NCI-H748 treated with DMSO at 0.1 percent for 48 hours (cell line): Measurements from ENCODE around the gene FOXO3B.
A peak's percentile ranks its signal among the peaks of the same experiment; 100 is the strongest.
"Not testable (repeated sequence)": the region's sequence is repeated elsewhere in the genome, so short reads cannot be mapped to it uniquely, and the experiment has no call there.

Experiments used
- DNase-seq: peaks from one replicate; lab custom pipeline; 2025; lab: John Stamatoyannopoulos, UW

FOXO3B gene

DNA sequence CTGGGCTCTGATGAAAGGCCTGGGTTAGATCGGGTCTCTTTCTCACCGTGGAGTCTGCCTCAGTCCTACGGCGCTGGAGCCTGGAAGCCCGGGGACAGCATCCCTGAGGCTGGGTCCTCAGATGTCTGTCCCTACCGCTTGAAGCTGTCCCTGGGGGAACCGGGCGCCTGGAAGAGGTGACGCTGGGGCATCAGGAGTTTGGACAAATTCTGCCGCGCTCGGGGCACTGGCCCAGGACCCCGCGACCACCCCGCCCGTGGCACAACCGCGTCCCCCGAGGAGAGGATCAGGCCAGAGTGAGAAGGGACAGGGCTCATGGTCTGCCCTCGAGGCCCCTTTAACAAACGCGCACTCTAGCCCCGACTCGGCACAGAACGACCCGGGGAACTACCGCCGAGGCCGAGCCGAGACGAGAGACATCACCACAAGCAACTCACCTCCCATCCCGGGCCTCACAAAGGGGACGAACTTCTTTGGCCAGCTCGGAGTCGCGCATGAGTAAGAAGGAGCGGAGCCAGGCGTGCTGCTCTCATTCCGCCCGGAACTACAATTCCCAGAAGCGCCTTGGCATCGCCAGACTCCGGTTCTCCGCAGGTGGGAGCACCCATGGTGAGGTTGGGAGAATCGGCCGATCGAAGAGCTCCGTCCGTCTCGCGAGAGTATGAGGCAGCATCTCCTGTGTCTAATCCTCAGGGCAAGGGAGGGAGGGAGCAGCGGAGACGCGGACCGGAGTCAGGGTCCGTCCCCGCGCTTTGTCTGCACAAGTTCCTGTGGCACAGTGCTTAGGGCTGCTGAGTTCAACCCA is at the start of gene FOXO3B:
Gene FOXO3B (minus strand): TSS at position 548 of the 805 bp plus-strand sequence. CDS start 663 bp downstream, outside the sequence.
- DNase-seq = peak; percentile 44

DNA sequence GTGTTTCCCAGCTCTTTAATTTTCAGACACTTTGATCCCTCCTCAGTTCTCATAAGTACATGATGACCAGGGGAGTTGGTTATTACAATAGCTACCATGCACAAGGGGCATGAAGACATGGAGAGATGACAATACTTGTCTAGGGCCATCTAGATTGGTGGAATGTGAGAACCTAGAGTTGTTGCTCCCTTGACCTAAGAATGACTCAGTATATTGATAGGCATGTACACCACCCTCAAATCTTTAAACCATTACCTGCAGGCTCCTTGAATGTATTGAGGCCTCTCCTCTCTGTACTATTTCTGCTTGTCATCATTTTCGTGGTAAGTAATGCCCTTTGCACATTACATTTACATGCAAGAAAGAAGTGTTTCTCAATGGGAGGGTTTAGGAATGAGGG is 41.4 kb upstream of the FOXO3B start:
- DNase-seq = not testable (repeated sequence)

DNA sequence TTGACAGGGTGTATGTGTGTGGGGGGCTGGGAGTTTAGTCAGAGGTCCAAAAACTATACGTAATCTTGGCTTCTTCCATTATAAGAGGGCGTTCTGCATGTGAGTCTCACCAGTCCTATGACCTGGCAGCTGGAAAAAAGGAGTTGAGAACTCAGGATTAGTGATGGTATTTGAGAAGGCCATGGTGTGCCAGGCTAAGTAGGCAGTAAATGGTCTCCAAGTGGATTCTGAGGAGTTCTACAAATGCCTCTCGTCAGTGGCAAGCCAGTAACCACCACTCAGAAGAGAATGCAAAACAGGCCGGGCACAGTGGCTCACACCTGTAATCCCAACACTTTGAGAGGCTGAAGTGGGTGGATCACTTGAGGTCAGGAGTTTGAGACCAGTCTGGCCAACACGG is 40.5 kb upstream of the FOXO3B start:
- not testable (repeated sequence) for DNase-seq

DNA sequence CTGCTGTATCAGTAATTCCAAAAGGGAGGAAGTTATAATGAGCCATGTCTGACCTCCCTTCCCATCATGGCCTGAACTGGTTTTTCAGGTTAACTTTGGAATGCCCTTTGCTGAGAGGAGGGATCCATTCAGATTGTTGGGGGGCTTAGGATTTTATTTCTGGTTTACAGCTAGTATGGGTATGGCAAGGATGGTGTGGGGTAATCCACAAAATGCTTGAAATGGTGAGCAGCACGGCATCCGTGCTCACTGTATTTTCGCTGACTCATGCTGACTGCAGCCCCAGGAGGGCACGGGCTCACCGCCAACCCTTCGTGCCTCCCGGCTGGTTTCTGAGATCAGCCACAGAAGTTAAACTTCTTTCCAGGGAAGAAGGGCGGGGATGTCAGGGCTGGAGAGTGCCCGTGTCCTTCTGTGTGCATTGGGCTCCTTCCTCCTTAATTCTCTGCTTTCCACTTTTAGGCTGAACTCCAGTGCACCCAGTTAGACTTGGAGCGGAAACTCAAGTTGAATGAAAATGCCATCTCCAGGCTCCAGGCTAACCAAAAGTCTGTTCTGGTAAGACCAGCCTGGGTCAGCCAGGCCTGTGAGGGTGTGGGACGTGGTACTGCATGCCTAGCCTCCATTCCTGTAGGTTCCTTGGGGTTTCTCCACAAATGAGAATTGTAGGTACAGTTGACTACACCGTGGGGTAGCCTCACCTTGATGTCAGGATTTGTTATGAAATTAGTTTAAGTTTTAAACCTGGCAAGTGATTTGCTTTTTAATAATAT is 39.8 kb upstream of the FOXO3B start:
- DNase-seq = not testable (repeated sequence)

DNA sequence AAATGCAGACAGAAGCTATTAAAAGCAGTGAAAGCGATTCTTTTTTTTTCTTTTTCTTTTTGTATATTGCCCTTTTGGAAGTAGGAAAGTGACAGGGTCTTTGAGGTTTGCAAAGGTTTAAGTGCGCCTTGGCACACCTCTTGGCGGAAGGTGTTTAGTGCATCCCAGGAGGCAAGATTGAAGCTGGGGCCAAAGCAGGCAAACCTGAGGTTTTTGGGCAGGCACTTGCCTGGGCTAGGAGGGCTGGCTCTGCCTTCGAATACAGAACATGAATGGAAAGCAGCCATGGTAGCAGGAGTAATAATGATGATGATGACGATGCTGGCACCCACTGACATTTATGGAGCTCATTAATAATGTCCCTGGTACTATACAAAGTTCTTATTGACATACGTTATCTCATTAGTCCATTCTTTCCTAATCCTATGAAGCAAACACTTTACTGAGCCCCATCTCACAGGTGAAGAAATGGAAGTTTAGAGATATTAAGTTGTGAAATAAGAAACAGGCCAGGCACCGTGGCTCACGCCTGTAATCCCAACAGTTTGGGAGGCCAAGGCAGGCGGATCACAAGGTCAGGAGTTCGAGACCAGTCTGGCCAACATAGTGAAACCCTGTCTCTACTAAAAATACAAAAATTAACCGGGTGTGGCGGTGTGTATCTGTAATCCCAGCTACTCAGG is 37.5 kb upstream of the FOXO3B start:
- DNase-seq = not testable (repeated sequence)

DNA sequence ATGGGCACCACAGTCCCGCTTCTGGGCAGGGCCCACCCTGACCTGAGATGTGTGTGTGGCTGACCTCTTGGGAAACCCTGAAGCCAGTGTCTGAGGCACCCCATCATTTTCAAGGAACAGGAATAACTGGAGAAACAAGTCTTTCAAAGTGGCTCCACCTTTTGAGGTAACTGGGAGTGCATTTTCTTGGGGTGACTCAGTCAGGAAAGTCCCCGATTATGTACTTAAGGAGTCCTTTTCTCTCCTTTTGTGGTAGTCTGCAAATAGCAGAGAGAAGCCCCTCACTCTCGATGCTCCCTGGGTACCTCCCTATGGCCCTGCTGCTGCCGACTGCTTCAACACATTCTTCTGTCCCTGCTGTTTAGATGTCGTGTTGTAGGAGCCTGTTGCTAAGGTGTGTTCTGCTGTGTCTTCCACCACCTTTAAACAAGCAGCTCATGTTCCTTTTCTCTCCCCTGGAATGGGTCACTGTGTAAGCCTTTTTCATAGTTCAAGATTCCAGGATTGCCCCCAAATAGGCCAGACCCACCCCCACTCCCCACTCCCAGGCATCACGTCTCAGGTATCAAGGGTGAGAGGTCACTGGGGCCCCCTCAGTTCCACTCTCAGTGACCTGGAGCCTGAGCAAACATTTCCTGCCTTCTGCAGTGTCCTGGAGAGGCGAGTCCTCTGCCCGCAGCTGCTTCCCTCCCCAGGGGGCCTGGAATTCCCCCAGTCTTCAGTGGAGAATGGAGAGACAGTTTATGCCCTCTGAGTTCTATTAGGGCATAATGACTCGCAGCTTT is 36.7 kb upstream of the FOXO3B start:
- not testable (repeated sequence) for DNase-seq

DNA sequence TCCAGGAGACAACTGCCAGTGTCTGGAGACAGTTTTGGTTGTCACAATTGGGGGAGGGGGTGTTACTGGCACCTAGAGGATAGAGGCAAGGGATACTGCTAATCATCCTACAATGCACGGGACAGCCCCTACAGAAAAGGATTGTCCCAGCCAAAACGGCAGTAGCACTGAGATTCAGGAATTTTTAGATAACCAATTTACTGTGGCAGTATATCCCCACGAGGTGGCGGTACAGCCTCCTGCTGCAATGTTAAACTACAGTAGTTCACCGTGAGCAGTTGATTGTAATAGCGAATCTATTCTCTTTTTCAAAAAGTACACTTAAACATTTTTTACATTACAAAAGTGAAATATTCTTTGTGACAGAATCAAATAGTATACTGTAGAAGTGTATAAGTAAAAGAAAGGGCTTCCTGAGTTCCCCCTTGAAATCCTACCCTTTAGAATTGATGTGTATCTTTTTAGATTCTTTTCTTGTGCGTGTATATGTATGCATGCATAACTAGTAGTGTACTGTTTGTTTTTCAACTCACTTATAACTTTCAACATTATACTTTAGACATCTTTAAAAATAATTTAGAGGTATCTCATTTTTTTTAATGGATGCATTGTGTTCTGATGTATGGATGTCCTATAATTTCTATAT is 30.4 kb upstream of the FOXO3B start:
- DNase-seq = peak; percentile 40

DNA sequence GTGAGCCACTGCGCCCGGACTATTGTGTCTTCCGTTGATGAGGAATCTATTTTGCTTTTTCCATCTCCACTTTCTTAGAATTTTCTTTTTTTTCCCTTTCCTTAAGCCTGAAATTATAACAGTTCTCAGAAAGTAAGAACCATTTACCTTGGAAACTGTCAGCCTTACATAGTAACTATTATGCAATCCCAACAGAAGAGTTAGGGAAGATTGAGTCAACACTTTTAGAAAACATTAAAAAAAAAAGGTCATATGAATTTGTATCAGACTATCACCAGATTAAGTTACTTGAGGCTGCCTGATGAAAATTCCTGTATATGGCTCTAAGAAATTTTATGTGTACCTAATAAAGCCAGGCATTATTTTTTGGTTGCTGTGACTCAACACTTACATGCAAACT is 26.1 kb upstream of the FOXO3B start:
- not testable (repeated sequence) for DNase-seq

DNA sequence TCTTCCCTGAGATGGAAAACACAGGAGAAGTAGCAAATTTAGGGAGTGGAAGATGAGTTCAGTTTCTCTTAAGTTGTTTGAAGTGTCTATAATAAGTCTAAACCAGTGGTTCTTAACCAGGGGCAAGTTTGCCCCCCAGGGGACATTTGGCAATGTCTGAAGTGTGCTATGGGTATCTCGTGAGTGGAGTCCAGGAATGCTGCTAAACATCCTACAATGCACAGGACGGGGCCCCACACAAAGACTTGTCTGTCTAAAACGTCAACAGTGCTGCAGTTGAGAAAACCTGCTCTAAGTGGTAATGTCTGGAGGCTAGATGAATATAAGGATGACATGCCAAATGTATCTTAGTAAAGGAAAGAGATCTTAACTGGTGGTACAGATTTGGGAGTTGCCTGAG is 23.8 kb upstream of the FOXO3B start:
- DNase-seq = not testable (repeated sequence)

DNA sequence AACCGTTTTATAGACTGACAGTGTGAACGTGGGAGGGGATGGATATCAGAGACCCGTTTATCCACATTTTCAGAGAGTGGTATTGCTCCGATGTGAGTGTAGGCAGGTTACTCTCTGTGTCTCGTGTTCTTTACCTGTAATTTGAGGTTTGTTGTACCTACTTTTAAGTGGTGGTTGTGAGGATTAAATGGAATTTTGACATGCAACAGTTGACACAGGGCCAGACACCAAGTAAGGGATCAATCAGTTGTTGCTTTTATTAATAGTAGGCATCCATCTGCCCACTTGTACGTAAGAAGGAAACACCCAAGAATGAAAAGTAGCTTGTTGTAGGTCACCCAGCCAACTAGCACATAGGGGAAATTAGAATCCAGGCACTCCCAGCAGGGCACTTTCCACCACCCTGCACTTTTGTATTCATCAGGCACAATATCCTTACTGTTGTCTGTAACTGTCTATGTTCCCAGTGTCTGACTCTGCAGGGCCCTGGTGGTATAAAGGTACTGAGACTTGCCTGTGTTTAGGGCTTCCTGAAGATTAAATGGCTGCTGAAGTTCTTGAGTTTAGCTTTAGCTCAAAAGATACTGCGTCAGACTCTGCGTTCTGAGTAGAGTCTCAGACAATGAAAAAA is 16.5 kb upstream of the FOXO3B start:
- DNase-seq = not testable (repeated sequence)

DNA sequence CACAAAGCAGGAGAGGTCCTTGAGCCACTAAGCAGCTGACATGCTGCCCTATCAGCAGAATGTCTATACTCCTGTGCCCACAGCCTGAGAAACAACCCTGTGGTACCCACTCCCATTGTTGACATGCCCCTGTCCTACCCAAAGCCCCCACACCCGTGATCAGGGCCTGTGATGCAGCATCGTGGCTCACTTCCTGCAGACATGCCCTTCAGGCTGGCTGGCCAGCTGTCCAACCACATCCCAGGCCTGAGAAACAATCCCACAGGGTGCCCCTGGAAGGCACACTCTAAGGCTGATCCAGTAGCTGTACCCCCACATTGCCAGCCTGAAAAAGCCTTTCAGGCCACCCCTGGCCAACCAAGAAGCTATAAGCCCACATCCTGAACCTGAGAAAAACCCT is 13.0 kb upstream of the FOXO3B start:
- not testable (repeated sequence) for DNase-seq

DNA sequence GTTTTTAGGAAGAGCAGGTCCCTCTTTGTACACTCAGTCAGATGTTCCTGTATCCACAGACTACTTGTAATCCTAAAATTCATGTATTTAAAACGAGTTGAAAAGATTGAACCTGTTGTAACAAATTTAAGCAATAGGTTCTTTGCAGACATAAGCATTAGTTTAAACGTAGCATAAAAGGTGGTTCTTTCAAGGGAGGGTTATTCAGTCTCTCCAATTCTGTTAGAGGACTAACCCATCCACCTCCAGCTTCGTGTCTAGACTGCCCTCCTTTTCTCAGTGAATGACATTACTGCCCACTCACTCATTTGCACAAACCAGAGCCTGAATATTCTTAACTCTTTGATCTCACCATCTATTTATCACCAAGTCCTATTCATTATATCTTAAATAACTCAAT is 554 bp upstream of the FOXO3B start:
- peak; percentile 5 for DNase-seq

DNA sequence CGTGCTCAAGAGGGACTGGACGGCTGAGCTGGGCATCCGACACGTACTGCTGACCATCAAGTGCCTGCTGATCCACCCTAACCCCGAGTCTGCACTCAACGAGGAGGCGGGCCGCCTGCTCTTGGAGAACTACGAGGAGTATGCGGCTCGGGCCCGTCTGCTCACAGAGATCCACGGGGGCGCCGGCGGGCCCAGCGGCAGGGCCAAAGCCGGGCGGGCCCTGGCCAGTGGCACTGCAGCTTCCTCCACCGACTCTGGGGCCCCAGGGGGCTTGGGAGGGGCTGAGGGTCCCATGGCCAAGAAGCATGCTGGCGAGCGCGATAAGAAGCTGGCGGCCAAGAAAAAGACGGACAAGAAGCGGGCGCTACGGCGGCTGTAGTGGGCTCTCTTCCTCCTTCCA is 4.7 kb downstream of the FOXO3B start:
- not testable (repeated sequence) for DNase-seq

DNA sequence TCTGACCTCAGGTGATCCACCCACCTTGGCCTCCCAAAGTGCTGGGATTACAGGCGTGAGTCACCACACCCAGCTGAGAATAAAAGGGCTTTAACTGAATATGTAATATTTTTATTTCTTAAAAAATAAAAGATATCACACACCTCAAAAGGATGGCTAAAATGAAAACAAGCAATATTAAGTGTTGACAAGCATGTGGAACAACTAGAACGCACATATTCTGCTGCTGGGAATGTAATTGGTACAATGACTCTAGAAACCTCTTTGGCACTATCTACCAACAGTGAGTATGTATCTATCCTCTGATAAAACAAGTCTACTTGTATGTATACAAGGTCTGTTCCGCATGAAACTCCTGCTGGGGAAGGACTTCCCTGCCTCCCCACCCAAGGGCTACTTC is 5.2 kb downstream of the FOXO3B start:
- DNase-seq = not testable (repeated sequence)

DNA sequence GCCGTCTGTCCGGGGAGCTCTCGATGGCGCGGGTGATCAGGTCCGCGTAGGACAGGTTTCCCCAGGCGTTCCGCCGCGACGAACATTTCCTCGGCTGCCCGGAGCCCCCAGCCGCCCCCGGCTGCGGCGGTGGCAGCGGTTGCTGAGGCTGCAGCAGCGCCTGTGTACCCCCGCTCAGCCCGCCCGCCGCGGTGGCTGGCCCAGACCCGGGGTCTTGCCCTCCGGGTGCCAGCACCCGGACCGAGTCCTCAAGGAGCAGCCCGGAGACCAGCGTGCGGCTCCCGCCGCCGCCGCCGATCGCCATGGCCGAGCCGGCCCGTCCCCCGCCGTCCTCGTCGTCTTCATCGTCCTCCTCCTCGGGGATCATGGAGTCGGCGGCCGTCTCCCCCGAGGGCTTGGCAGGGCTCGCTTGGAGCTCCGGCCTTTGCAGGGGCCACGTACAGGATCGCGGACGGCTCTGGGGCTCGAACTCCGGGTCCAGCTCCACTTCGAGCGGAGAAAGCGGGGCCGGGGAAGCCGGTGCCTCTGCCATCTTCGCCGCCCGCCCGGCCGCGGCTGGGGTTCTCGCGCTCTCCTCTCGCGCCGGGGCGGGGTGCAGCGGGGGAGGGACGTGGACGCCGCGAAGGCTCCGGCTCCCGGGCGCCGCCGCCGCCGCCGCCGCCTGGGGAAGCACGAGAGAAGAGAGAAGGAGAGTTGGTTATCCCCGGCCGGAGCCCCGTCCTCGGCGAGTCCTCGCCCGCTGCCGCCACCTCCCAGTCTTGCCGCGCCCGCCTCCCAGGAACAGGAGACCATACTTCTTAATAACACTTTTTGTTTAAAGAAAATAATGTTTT is 9.5 kb downstream of the FOXO3B start:
- not testable (repeated sequence) for DNase-seq

DNA sequence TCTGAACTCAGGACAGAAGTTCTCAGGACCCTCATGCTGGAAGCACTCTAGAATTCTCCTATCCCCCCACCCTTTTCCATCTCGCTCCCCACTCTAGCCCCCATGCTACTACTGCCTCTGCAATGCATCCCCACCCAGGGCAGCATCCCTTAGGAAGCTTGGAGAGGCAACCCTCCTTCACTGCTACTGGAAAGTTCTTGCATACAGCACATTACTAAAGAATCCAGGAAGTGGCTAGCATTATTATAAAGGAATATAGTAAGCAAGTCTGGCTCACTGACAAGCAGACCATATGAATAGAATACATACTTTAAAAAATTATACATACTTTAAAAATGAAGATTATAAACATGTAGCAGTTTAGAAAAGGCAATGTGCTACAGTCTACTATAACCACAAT is 13.5 kb downstream of the FOXO3B start:
- not testable (repeated sequence) for DNase-seq

DNA sequence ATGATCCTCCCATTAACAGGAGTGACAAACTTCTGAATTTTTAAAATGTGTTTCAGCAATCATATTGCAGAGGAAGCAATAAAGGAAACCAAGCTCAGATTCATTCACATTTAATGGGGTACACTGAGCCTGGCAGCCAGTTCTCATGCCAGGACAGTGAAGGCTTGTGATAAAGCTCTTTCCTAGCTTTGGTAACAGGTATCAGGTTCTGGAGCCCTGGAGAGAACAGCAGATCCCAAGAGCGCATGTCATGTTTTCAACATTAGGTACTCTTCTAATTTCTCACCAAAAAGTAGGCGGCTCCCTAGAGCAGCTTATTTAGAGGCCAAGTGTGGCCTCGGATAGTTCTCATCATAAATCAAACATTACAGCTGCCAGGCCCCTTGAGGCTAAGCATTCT is 14.6 kb downstream of the FOXO3B start:
- DNase-seq = not testable (repeated sequence)

DNA sequence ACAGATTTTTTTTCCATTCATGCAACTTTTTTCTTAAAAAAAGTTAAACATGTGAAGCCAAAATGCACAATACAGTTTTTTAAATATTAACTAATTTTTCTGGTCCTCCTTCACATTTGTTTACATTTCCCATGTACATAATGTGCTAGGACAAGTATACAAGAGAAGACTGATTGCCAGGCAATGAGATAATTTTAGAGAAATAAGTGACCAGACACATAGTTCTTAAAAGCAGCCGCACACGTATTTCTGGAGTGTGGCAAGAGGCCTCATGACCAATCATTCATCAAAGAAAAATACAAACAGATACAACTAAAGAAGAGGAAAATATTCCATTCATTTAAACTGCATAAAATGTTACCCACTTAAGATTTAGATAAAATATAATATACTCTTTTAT is 15.8 kb downstream of the FOXO3B start:
- not testable (repeated sequence) for DNase-seq

DNA sequence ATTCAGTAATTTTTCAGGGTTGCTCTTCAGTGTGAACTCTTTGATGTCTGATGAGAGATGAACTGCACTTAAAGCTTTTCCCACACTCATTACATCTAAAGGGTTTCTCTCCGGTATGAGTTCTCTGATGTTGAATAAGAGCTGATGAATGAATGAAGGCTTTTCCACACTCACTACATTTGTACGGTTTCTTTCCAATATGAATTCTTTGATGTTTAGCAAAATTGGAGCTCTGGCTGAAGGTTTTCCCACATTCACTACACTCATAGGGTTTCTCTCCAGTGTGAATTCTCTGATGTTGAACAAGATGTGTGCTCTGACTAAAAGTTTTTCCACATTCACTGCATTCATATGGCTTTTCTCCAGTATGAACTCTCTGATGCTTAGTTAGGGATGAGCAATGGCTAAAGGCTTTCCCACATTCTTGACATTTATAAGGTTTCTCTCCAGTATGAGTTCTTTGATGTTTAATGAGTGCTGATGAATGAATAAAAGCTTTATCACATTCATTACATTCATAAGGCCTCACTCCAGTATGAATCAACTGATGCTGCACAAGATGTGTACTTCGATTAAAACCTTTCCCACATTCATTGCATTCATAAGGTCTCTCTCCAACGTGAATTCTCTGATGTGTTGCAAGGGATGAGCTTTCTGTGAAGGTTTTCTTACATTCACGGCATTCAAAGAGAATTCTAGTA is 20.0 kb downstream of the FOXO3B start:
- DNase-seq = not testable (repeated sequence)
